Right atrium auricular region (tissue), 2 donors: ENCODE measurements around the gene PTPN11. TPM values are rescaled to one million over a fixed set of nuclear protein-coding genes. Genes with fewer than 3 reads are reported as not detected.
"Not testable (repeated sequence)": the region's sequence is repeated elsewhere in the genome, so short reads cannot be mapped to it uniquely, and the experiment has no call there.

Source experiments
- DNase-seq: peaks from one replicate; pipeline ENCODE4 v3.0.0-alpha.2; 2019; ENCODE audit warnings: low spot score
- H3K27ac ChIP-seq, 2 donors: fragments of 200-600 bp; sonication (generic); 1 replicate in 1 of 2; 2 replicates in 1 of 2; pipeline ENCODE4 v1.5.1; 2016 to 2019
- H3K27me3 ChIP-seq, 2 donors: fragments of 200-600 bp; sonication (generic); one replicate each; pipeline versions ENCODE4 v1.5.1 to v1.6.0; 2017 to 2019
- H3K36me3 ChIP-seq: fragments of 200-600 bp; sonication (generic); one replicate; pipeline ENCODE4 v1.5.1; 2016
- H3K4me1 ChIP-seq, 2 donors: fragments of 200-600 bp; sonication (generic); one replicate each; pipeline versions ENCODE4 v1.5.1 to v1.6.0; 2017 to 2019
- H3K4me3 ChIP-seq, 2 donors: fragments of 200-600 bp; sonication (generic); 1 replicate in 1 of 2; 2 replicates in 1 of 2; pipeline ENCODE4 v1.5.1; 2017 to 2019; ENCODE audit warnings: mild to moderate bottlenecking in 1 of 2, moderate library complexity in 1 of 2
- H3K9me3 ChIP-seq, 2 donors: fragments of 200-600 bp; sonication (generic); one replicate each; pipeline ENCODE4 v1.5.1; 2019
- total RNA-seq, 2 donors: library from RNA; depleted of rRNA; stranded (reverse); fragments of >200 nt; gene quantifications; one replicate each; pipeline ENCODE4 v1.1.0, GENCODE V29; 2016
- TF ChIP-seq, protein P1 (sequence below), 2 donors: fragments of 200-600 bp; sonication (generic); IDR thresholded peaks; one replicate each; pipeline ENCODE4 v1.5.1; 2019; ENCODE audit warnings: antibody characterized with exemption in 2 of 2

The PTPN11 gene
- total RNA-seq, 2 donors from 2014 or later, result 70.8 to 97.9 TPM

DNA sequence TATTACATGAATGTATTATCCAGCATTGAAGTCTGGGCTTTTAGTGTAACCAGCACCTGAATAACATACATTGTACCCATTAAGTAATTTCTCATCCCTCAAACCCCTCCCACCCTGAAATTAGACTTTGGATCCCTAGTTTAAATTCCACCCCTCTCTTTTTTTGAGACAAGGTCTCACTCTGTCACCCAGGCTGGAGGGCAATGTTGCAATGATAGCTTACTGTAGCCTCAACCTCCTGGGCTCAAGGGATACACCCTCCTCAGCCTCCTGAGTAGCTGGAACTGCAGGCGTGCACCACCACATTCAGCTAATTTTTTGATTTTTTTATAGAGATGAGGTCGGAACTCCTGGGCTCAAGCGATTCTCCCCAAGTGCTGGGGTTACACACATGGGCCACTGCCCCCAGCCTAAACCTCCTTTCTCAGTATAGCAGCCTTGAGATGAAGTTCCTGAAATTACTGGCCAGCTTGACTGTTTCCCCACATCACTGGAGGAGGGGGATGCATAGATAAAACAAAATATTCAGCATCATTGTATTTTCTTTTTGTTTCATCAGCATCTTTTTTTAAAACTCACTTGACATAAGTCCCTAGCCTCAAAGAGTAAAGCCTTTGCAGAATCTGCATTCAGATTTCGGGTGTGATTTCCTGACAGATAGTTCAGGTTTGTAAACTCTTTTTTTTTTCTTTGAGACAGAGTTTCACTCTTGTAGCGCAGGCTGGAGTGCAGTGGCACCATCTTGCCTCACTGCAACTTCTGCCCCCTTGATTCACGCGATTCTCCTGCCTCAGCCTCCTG lies 7.0 kb downstream of the PTPN11 start:
- no peaks in the 10 kb centered on the region for H3K9me3 ChIP-seq
- H3K36me3 ChIP-seq, result no peaks in the 10 kb centered on the region
- no peak for DNase-seq
- no peaks in the 10 kb centered on the region for H3K27me3 ChIP-seq
- H3K4me3 ChIP-seq, result no peak overlapping the region
- H3K4me1 ChIP-seq, result peaks cover 0 to 37% of the 10 kb centered on the region in 2 donors
- H3K27ac ChIP-seq, result no peak overlapping the region
- TF ChIP-seq, protein P1, sequence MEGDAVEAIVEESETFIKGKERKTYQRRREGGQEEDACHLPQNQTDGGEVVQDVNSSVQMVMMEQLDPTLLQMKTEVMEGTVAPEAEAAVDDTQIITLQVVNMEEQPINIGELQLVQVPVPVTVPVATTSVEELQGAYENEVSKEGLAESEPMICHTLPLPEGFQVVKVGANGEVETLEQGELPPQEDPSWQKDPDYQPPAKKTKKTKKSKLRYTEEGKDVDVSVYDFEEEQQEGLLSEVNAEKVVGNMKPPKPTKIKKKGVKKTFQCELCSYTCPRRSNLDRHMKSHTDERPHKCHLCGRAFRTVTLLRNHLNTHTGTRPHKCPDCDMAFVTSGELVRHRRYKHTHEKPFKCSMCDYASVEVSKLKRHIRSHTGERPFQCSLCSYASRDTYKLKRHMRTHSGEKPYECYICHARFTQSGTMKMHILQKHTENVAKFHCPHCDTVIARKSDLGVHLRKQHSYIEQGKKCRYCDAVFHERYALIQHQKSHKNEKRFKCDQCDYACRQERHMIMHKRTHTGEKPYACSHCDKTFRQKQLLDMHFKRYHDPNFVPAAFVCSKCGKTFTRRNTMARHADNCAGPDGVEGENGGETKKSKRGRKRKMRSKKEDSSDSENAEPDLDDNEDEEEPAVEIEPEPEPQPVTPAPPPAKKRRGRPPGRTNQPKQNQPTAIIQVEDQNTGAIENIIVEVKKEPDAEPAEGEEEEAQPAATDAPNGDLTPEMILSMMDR (IDR thresholded peaks at IDR 0.05), result no peak

DNA sequence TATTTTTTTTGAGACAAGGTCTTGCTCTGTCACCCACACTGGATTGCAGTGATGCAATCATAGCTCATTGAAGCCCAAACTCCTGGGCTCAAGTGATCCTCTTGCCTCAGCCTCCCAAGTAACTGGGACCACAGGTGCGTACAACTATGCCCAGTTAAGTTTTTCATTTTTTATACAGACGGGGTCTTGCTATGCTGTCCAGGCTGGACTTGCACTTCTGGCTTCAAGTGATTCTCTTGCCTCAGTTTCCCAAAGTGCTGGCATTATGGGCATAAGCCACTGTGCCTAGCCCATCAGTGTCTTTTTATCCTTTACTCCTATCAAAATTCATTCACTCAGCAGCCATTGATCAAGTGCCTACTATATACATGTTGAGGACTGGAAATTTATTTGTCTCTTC lies 9.0 kb downstream of the PTPN11 start:
- Histone ChIP-seq H3K4me1 (peaks cover 0 to 17% of the 10 kb centered on the region in 2 donors), H3K36me3 (no peaks in the 10 kb centered on the region), H3K9me3 (no peaks in the 10 kb centered on the region), H3K27ac (no peak overlapping the region), H3K4me3 (no peak overlapping the region), H3K27me3 (no peaks in the 10 kb centered on the region)
- no peak for DNase-seq
- TF ChIP-seq, protein P1 (IDR thresholded peaks at IDR 0.05), result no peak

DNA sequence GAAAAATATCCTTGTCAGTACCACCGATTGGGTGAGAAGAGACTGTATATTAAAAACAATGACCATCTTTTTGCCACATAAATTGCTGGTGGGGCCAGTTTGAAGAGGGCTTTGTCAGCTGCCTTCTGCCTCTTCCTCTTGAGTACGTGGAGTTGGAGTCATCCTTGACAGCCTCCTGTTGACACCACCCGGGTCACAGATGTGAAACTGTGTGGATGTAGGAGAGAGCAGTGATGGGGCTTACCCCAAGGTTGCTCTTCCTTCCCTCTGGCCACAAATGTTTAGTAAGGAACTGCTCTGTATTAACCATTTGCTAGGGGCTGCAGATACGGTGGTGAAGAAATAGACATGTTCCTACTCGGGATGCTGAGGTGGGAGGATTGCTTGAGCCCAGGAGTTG lies 12.2 kb downstream of the PTPN11 start:
- H3K9me3 ChIP-seq, result no peaks in the 10 kb centered on the region
- H3K27ac ChIP-seq, result no peak overlapping the region
- no peaks in the 10 kb centered on the region for H3K36me3 ChIP-seq
- TF ChIP-seq, protein P1 (IDR thresholded peaks at IDR 0.05), result no peak
- no peaks in the 10 kb centered on the region for H3K27me3 ChIP-seq
- H3K4me1 ChIP-seq, result no peaks in the 10 kb centered on the region
- DNase-seq, result no peak
- H3K4me3 ChIP-seq, result no peak overlapping the region

DNA sequence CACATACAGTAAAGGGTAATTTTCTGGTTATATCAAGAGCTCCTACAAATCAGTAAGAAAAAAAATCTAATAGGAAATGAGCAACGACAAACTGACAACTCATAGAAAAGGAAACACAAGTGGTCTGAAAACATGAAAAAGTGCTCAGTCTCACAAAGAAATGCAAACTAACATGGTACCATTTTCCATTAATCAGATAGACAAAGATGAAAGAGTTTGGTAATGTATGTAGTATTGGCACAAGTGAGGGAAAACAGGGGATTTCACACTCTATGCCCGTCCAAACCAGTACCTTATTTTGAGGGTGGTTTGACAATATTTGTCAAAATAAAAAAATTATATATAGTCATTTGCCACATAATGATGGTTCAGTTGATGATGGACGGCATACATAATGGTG lies 13.2 kb downstream of the PTPN11 start:
- no peak for DNase-seq
- Histone ChIP-seq H3K36me3 (no peaks in the 10 kb centered on the region), H3K27ac (no peak overlapping the region), H3K27me3 (no peaks in the 10 kb centered on the region), H3K4me3 (no peak overlapping the region), H3K9me3 (no peaks in the 10 kb centered on the region), H3K4me1 (peaks cover 0 to 4% of the 10 kb centered on the region in 2 donors)
- TF ChIP-seq, protein P1 (IDR thresholded peaks at IDR 0.05), result no peak

DNA sequence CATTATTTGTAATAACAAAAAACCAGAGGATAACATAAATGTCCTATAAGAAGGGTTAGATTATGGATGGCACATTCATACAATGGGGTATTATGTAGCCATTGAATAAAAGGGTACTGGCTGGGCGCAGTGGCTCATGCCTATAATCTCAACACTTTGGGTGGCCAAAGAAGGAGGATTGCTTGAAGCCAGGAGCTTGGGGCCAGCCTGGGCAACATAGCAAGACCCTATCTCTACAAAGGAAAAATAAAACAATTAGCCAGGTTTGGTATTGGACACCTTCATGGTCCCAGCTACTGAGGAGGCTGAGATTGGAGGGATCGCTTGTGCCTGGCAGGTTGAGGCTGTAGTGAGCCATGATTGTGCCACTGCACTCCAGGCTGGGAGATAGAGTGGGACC lies 14.8 kb downstream of the PTPN11 start:
- TF ChIP-seq, protein P1 (IDR thresholded peaks at IDR 0.05), result no peak
- no peak for DNase-seq
- no peak overlapping the region for H3K27ac ChIP-seq
- no peak overlapping the region for H3K4me3 ChIP-seq
- no peaks in the 10 kb centered on the region for H3K27me3 ChIP-seq
- H3K36me3 ChIP-seq, result no peaks in the 10 kb centered on the region
- H3K4me1 ChIP-seq, result peaks cover 0 to 4% of the 10 kb centered on the region in 2 donors
- H3K9me3 ChIP-seq, result no peaks in the 10 kb centered on the region

DNA sequence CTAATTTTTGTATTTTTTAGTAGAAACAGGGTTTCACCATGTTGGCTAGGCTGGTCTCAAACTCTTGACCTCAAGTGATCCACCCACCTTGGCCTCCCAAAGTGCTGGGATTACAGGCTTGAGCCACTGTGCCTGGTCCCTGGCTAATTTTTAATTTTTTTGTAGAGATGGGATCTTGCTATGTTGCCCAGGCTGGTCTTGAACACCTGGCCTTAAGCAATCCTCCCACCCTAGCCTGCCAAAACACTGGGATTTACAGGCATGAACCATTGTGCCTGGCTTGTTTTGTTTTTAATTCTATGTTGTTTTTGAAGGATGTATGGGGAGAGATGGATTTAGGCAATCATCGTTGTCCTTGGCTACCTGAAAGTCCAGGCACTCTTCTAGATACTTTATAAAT lies 19.9 kb downstream of the PTPN11 start:
- DNase-seq, H3K36me3 ChIP-seq, H3K4me3 ChIP-seq, H3K4me1 ChIP-seq, H3K9me3 ChIP-seq, H3K27me3 ChIP-seq, H3K27ac ChIP-seq: not testable (repeated sequence)
